Peyer's patch (tissue), 4 donors: ENCODE results near the gene COG5.

Experiments used
- CTCF ChIP-seq, 6 experiments: fragments of 450-650 bp in 4 of 6; fragments of 200-600 bp in 2 of 6; sonication (generic) in 1 of 6; IDR thresholded peaks; one replicate each; pipeline ENCODE4 v1.5.1; 2017 to 2019; ENCODE audit warnings: antibody characterized with exemption in 6 of 6, mild to moderate bottlenecking in 3 of 6, moderate library complexity in 1 of 6
- POLR2A ChIP-seq, 2 donors: fragments of 450-650 bp; IDR thresholded peaks; one replicate each; pipeline ENCODE4 v1.5.1; 2017; ENCODE audit warnings: antibody characterized with exemption in 2 of 2, mild to moderate bottlenecking in 2 of 2, moderate library complexity in 2 of 2

GRCh38 chr7:107560898-107561516 is 2.7 kb downstream of the COG5 start:
- TF ChIP-seq CTCF (IDR thresholded peaks at IDR 0.05) (no peak), POLR2A (IDR thresholded peaks at IDR 0.05) (no peak)
